Inflammatory macrophage treated with lipopolysaccharide for 4 hours (primary cell): ENCODE data around the gene CLIP1.
A peak's percentile ranks its signal among the peaks of the same experiment; 100 is the strongest.
"Not testable (repeated sequence)": the region's sequence is repeated elsewhere in the genome, so short reads cannot be mapped to it uniquely, and the experiment has no call there.

ENCODE experiments used
- DNase-seq: peaks from one replicate; pipeline ENCODE4 v3.0.0-alpha.2; 2020

Gene CLIP1

GRCh38 chr12:122429043-122429442 lies 6.6 kb upstream of the CLIP1 start:
- DNase-seq = not testable (repeated sequence)

GRCh38 chr12:122427403-122427802 lies 4.9 kb upstream of the CLIP1 start:
- no peak for DNase-seq

GRCh38 chr12:122423258-122424165 lies 1.0 kb upstream of the CLIP1 start:
- DNase-seq = peak; percentile 56

GRCh38 chr12:122422730-122423257 lies 325 bp upstream of the CLIP1 start:
- peak; percentile 18 for DNase-seq

GRCh38 chr12:122421187-122421820 lies 1.2 kb downstream of the CLIP1 start:
- DNase-seq = peak; percentile 76

- DNase-seq = no peak
These were observed 1.9 kb downstream of the CLIP1 start for GRCh38 chr12:122420471-122421162.

GRCh38 chr12:122419094-122419493 lies 3.4 kb downstream of the CLIP1 start:
- not testable (repeated sequence) for DNase-seq

- DNase-seq = not testable (repeated sequence)
These were observed 6.8 kb downstream of the CLIP1 start for GRCh38 chr12:122415665-122416064.

GRCh38 chr12:122413516-122414404 lies 8.7 kb downstream of the CLIP1 start:
- DNase-seq = peak; percentile 79

GRCh38 chr12:122412851-122413433 lies 9.5 kb downstream of the CLIP1 start:
- peak; percentile 52 for DNase-seq

GRCh38 chr12:122411537-122411936 lies 10.9 kb downstream of the CLIP1 start:
- no peak for DNase-seq

GRCh38 chr12:122407208-122407607 lies 15.3 kb downstream of the CLIP1 start:
- DNase-seq = no peak

GRCh38 chr12:122406701-122407164 lies 15.7 kb downstream of the CLIP1 start:
- no peak for DNase-seq

GRCh38 chr12:122403831-122404230 lies 18.6 kb downstream of the CLIP1 start:
- no peak for DNase-seq

- peak; percentile 36 for DNase-seq
These were observed 19.2 kb downstream of the CLIP1 start for GRCh38 chr12:122403115-122403770.

- DNase-seq = no peak
These were observed 20.2 kb downstream of the CLIP1 start for GRCh38 chr12:122402264-122402663.

GRCh38 chr12:122399592-122400373 lies 22.7 kb downstream of the CLIP1 start:
- peak; percentile 87 for DNase-seq

GRCh38 chr12:122399254-122399591 lies 23.2 kb downstream of the CLIP1 start:
- DNase-seq = no peak

- not testable (repeated sequence) for DNase-seq
These were observed 24.5 kb downstream of the CLIP1 start for GRCh38 chr12:122397981-122398380.

- peak; percentile 14 for DNase-seq
These were observed 27.1 kb downstream of the CLIP1 start for GRCh38 chr12:122395319-122395718.
